B cell (primary cell): ENCODE measurements around the gene NFIC.

Experiments
- EZH2 ChIP-seq: IDR thresholded peaks from 2 replicates; pipeline ENCODE4 v1.6.1; 2012; ENCODE audit warnings: borderline replicate concordance, low read depth, mild to moderate bottlenecking, moderate library complexity, low read length; ENCODE audit not compliant: insufficient read depth, poor library complexity, severe bottlenecking
- TF ChIP-seq, protein P1 (sequence below): fragments of 200-600 bp; IDR thresholded peaks from one replicate; pipeline ENCODE4 v1.8.0; 2022; ENCODE audit warnings: antibody characterized with exemption, mild to moderate bottlenecking

DNA sequence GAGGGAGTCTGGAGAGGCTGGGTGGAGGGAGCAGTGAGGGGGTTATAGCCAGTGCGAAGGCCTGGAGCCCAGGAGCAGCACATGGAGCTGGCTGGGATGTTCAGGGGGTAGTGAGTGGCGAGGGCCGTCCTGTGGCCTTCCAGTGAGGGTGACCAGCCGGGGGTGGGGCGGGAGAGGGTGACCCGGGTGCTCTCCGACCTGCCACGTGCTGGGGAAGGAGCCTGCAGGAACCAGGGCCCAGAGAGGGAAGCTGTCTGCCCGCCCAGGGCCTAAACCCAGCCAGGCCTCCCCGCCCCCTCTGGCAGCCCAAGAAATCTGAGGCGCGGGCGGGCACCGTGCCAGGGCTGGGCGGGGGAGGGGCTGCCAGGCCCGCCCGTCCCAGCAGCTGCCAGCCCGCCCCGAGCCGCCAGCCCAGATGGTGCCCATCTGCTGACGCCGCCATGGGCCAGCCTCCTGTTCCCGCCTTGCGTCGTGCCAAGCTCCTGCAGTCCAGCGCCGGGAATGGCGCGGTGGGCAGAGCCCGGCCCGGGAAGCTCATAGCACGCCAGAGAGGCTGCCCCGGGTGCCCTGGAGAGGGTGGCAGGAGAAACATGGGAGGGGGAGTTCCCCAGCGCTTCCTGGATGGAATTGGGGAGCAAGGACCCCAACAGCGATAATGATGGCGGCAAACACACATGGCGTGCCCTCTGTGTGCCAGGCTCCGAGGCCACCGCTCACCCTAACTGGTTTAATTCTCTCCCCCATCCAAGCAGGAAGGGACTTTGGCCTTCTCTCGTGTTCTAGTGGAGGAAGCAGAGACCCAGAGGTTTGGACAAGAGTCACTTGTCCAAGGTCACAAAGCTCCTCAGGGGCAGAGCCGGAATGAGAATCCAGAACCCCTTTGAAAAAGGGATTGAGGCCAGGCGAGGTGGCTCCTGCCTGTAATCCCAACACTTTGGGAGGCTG lies 21.5 kb downstream of the NFIC start:
- TF ChIP-seq, protein P1, sequence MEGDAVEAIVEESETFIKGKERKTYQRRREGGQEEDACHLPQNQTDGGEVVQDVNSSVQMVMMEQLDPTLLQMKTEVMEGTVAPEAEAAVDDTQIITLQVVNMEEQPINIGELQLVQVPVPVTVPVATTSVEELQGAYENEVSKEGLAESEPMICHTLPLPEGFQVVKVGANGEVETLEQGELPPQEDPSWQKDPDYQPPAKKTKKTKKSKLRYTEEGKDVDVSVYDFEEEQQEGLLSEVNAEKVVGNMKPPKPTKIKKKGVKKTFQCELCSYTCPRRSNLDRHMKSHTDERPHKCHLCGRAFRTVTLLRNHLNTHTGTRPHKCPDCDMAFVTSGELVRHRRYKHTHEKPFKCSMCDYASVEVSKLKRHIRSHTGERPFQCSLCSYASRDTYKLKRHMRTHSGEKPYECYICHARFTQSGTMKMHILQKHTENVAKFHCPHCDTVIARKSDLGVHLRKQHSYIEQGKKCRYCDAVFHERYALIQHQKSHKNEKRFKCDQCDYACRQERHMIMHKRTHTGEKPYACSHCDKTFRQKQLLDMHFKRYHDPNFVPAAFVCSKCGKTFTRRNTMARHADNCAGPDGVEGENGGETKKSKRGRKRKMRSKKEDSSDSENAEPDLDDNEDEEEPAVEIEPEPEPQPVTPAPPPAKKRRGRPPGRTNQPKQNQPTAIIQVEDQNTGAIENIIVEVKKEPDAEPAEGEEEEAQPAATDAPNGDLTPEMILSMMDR: no peak
- no peak for TF ChIP-seq EZH2
